ENCODE measurements around the gene ACACB. TPM values are rescaled to one million over a fixed set of nuclear protein-coding genes. Genes with fewer than 3 reads are reported as not detected.

The ACACB gene
- total RNA-seq, 1 experiment from 2014 or later: 20.0 TPM

DNA sequence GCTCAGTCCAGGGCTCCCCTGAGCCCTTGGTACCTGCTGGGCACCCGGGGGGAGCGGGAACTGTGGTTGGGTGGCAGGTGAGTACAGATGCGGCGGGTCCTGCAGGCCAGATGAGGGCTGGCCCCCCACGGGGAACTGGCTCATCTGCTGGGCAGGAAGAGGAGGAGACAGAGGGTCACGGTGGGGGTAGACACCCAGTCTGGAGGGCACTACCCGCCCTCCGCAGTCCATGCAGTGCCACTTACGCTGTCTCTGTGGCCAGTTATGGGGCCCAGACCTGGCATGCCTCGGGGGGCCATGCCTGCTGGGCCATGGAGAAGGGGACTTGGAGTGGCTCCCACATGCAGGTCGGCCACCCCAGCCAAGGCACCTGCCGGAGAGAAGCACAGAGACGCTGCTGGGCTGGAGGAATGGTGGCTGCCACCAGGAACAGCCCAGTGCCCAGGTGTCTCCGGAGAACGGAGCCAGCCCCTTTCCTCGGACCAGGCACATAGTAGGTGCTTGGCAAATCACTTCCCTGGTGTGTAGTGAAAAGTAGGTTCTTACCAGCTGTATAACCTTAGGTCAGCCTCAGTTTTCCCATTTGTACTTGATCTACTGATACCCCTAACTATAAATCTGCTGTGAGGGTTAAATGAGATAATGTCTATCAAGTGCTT, 171.6 kb downstream of the ACACB start:
- TF ChIP-seq NR1H2 (CRISPR knock-in tag; IDR thresholded peaks at IDR 0.05) (no peak), ETV6 (CRISPR knock-in tag; IDR thresholded peaks at IDR 0.05) (no peak), FOXJ3 (CRISPR knock-in tag; IDR thresholded peaks at IDR 0.05; ENCODE audit: borderline replicate concordance) (no peak), ZNF263 (CRISPR knock-in tag; IDR thresholded peaks at IDR 0.05; ENCODE audit: low read depth) (no peak), NFYB (CRISPR knock-in tag; conservative IDR thresholded peaks at IDR 0.05; ENCODE audit: low read depth) (no peak), GABPB1 (CRISPR knock-in tag; IDR thresholded peaks at IDR 0.05) (no peak), SMAD3 (CRISPR knock-in tag; IDR thresholded peaks at IDR 0.05; ENCODE audit: borderline replicate concordance) (no peak), ATF2 (CRISPR knock-in tag; IDR thresholded peaks at IDR 0.05; ENCODE audit: borderline replicate concordance, low read depth) (no peak), RELA (CRISPR knock-in tag; IDR thresholded peaks at IDR 0.05; ENCODE audit: borderline replicate concordance) (no peak), ZNF423 (CRISPR knock-in tag; IDR thresholded peaks at IDR 0.05) (no peak), USF2 (CRISPR knock-in tag; IDR thresholded peaks at IDR 0.05) (no peak), TCF7 (CRISPR knock-in tag; IDR thresholded peaks at IDR 0.05; ENCODE audit: low read depth) (no peak)
- TF ChIP-seq, protein P1, sequence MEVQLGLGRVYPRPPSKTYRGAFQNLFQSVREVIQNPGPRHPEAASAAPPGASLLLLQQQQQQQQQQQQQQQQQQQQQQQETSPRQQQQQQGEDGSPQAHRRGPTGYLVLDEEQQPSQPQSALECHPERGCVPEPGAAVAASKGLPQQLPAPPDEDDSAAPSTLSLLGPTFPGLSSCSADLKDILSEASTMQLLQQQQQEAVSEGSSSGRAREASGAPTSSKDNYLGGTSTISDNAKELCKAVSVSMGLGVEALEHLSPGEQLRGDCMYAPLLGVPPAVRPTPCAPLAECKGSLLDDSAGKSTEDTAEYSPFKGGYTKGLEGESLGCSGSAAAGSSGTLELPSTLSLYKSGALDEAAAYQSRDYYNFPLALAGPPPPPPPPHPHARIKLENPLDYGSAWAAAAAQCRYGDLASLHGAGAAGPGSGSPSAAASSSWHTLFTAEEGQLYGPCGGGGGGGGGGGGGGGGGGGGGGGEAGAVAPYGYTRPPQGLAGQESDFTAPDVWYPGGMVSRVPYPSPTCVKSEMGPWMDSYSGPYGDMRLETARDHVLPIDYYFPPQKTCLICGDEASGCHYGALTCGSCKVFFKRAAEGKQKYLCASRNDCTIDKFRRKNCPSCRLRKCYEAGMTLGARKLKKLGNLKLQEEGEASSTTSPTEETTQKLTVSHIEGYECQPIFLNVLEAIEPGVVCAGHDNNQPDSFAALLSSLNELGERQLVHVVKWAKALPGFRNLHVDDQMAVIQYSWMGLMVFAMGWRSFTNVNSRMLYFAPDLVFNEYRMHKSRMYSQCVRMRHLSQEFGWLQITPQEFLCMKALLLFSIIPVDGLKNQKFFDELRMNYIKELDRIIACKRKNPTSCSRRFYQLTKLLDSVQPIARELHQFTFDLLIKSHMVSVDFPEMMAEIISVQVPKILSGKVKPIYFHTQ (CRISPR knock-in tag; IDR thresholded peaks at IDR 0.05): no peak
- TF ChIP-seq, protein P2, sequence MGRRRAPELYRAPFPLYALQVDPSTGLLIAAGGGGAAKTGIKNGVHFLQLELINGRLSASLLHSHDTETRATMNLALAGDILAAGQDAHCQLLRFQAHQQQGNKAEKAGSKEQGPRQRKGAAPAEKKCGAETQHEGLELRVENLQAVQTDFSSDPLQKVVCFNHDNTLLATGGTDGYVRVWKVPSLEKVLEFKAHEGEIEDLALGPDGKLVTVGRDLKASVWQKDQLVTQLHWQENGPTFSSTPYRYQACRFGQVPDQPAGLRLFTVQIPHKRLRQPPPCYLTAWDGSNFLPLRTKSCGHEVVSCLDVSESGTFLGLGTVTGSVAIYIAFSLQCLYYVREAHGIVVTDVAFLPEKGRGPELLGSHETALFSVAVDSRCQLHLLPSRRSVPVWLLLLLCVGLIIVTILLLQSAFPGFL (CRISPR knock-in tag; IDR thresholded peaks at IDR 0.05; ENCODE audit: borderline replicate concordance): no peak
- TF ChIP-seq, protein P3, sequence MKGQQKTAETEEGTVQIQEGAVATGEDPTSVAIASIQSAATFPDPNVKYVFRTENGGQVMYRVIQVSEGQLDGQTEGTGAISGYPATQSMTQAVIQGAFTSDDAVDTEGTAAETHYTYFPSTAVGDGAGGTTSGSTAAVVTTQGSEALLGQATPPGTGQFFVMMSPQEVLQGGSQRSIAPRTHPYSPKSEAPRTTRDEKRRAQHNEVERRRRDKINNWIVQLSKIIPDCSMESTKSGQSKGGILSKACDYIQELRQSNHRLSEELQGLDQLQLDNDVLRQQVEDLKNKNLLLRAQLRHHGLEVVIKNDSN (CRISPR knock-in tag; IDR thresholded peaks at IDR 0.05): no peak
- Mint-ChIP-seq H3K27me3 (ENCODE audit: low read depth) (no peaks in the 10 kb centered on the region), H3K9me3 (no peaks in the 10 kb centered on the region), H3K27ac (no peak overlapping the region), H3K4me1 (peaks cover 13% of the 10 kb centered on the region), H3K4me3 (peak overlapping the region; percentile 43), H3K36me3 (no peaks in the 10 kb centered on the region)
- ATAC-seq: no peak
- no peak for DNase-seq (ENCODE audit: low spot score)
- CTCF ChIA-PET: interaction anchor here (1.4 kb wide), 1 partner anchor 106 kb away, joined by 4 read pairs; no protein-coding TSS in a partner anchor
- POLR2A ChIA-PET: no interaction called here

GRCh38 chr12:109288571-109288970, 172.2 kb downstream of the ACACB start:
- POLR2A ChIA-PET: no interaction called here
- Mint-ChIP-seq H3K9me3 (no peaks in the 10 kb centered on the region), H3K27me3 (ENCODE audit: low read depth) (no peaks in the 10 kb centered on the region), H3K36me3 (no peaks in the 10 kb centered on the region), H3K27ac (no peak overlapping the region), H3K4me3 (peak overlapping the region; percentile 43), H3K4me1 (peaks cover 16% of the 10 kb centered on the region)
- CTCF ChIA-PET: interaction anchor here (1.0 kb wide), 1 partner anchor 97 kb away, joined by 3 read pairs; no protein-coding TSS in a partner anchor
- DNase-seq (ENCODE audit: low spot score): no peak
- no peak for ATAC-seq
- no peak for TF ChIP-seq FOXP1 (CRISPR knock-in tag; IDR thresholded peaks at IDR 0.05; ENCODE audit: borderline replicate concordance)
- TF ChIP-seq TEAD4 (CRISPR knock-in tag; IDR thresholded peaks at IDR 0.05): no peak
- TF ChIP-seq, protein P4, sequence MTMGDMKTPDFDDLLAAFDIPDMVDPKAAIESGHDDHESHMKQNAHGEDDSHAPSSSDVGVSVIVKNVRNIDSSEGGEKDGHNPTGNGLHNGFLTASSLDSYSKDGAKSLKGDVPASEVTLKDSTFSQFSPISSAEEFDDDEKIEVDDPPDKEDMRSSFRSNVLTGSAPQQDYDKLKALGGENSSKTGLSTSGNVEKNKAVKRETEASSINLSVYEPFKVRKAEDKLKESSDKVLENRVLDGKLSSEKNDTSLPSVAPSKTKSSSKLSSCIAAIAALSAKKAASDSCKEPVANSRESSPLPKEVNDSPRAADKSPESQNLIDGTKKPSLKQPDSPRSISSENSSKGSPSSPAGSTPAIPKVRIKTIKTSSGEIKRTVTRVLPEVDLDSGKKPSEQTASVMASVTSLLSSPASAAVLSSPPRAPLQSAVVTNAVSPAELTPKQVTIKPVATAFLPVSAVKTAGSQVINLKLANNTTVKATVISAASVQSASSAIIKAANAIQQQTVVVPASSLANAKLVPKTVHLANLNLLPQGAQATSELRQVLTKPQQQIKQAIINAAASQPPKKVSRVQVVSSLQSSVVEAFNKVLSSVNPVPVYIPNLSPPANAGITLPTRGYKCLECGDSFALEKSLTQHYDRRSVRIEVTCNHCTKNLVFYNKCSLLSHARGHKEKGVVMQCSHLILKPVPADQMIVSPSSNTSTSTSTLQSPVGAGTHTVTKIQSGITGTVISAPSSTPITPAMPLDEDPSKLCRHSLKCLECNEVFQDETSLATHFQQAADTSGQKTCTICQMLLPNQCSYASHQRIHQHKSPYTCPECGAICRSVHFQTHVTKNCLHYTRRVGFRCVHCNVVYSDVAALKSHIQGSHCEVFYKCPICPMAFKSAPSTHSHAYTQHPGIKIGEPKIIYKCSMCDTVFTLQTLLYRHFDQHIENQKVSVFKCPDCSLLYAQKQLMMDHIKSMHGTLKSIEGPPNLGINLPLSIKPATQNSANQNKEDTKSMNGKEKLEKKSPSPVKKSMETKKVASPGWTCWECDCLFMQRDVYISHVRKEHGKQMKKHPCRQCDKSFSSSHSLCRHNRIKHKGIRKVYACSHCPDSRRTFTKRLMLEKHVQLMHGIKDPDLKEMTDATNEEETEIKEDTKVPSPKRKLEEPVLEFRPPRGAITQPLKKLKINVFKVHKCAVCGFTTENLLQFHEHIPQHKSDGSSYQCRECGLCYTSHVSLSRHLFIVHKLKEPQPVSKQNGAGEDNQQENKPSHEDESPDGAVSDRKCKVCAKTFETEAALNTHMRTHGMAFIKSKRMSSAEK (CRISPR knock-in tag; IDR thresholded peaks at IDR 0.05; ENCODE audit: borderline replicate concordance): no peak
- no peak for TF ChIP-seq STAT6 (CRISPR knock-in tag; conservative IDR thresholded peaks at IDR 0.05; ENCODE audit: low read depth)
